Astrocyte (in vitro differentiated cells and primary cell): ENCODE results near the gene FBN2. TPM values are rescaled to one million over a fixed set of nuclear protein-coding genes. Genes with fewer than 3 reads are reported as not detected.
A peak's percentile ranks its signal among the peaks of the same experiment; 100 is the strongest.

Experiments
- DNase-seq: peaks from one replicate; pipeline ENCODE4 v3.0.0-alpha.2; 2010; ENCODE audit warnings: low read depth
- FAIRE-seq: peaks from 2 replicates; lab custom pipeline; 2011; peaks lifted over from hg19 to GRCh38; lab: Jason Lieb, UNC
- H2AFZ ChIP-seq: 2 replicates; pipeline ENCODE4 v1.6.0; 2012; ENCODE audit warnings: low read depth, low read length, inconsistent platforms
- H3K27ac ChIP-seq: 2 replicates; pipeline ENCODE4 v1.5.1; 2011; ENCODE audit warnings: low read depth, low read length, inconsistent platforms
- H3K27me3 ChIP-seq: 2 replicates; pipeline ENCODE4 v1.6.0; 2011; ENCODE audit warnings: low read length, inconsistent platforms; ENCODE audit not compliant: insufficient read depth
- H3K36me3 ChIP-seq: 2 replicates; pipeline ENCODE4 v1.5.1; 2011; ENCODE audit warnings: low read length, inconsistent platforms; ENCODE audit not compliant: insufficient read depth
- H3K4me1 ChIP-seq: 2 replicates; pipeline ENCODE4 v1.5.1; 2011; ENCODE audit warnings: low read length, inconsistent platforms; ENCODE audit not compliant: insufficient read depth
- H3K4me2 ChIP-seq: 2 replicates; pipeline ENCODE4 v1.6.0; 2012; ENCODE audit warnings: low read length, inconsistent platforms
- H3K4me3 ChIP-seq: 2 replicates; pipeline ENCODE4 v1.5.1; 2011; ENCODE audit warnings: low read depth, mild to moderate bottlenecking, low read length, inconsistent platforms; ENCODE audit not compliant: insufficient read depth
- H3K79me2 ChIP-seq: 2 replicates; pipeline ENCODE4 v1.6.0; 2012; ENCODE audit warnings: mild to moderate bottlenecking, low read length, inconsistent platforms; ENCODE audit not compliant: insufficient read depth
- H3K9ac ChIP-seq: 2 replicates; pipeline ENCODE4 v1.6.0; 2012; ENCODE audit warnings: mild to moderate bottlenecking, low read length, inconsistent platforms
- H3K9me3 ChIP-seq: 2 replicates; pipeline ENCODE4 v1.5.1; 2012; ENCODE audit warnings: low read depth, mild to moderate bottlenecking, low read length, inconsistent platforms; ENCODE audit not compliant: insufficient read depth
- H4K20me1 ChIP-seq: 2 replicates; pipeline ENCODE4 v1.6.0; 2012; ENCODE audit warnings: low read length, inconsistent platforms; ENCODE audit not compliant: insufficient read depth
- H3K27ac Mint-ChIP-seq: one replicate; pipeline ENCODE4 v1.8.0; 2021; ENCODE audit warnings: mild to moderate bottlenecking, mixed read lengths; ENCODE audit not compliant: unreplicated experiment
- H3K27me3 Mint-ChIP-seq: one replicate; pipeline ENCODE4 v1.8.0; 2021; ENCODE audit warnings: low read depth, mixed read lengths; ENCODE audit not compliant: unreplicated experiment
- H3K36me3 Mint-ChIP-seq: one replicate; pipeline ENCODE4 v1.8.0; 2021; ENCODE audit warnings: low read depth, mixed read lengths; ENCODE audit not compliant: unreplicated experiment
- H3K4me1 Mint-ChIP-seq: one replicate; pipeline ENCODE4 v1.8.0; 2021; ENCODE audit warnings: low read depth, mixed read lengths; ENCODE audit not compliant: unreplicated experiment
- H3K4me3 Mint-ChIP-seq: one replicate; pipeline ENCODE4 v1.8.0; 2021; ENCODE audit warnings: mild to moderate bottlenecking, moderate library complexity, mixed read lengths; ENCODE audit not compliant: unreplicated experiment
- H3K9me3 Mint-ChIP-seq: one replicate; pipeline ENCODE4 v1.8.0; 2021; ENCODE audit warnings: mild to moderate bottlenecking, mixed read lengths; ENCODE audit not compliant: unreplicated experiment
- EZH2 ChIP-seq: IDR thresholded peaks from 2 replicates; pipeline ENCODE4 v1.6.1; 2012; ENCODE audit warnings: mild to moderate bottlenecking, low read length, inconsistent platforms; ENCODE audit not compliant: insufficient read depth
- total RNA-seq: library from RNA; stranded (reverse); gene quantifications from 2 replicates; pipeline ENCODE4 v1.2.1, GENCODE V29; 2021
- TF ChIP-seq, protein P1 (sequence below): IDR thresholded peaks from 2 replicates; pipeline ENCODE4 v1.5.1; 2011; ENCODE audit warnings: low read depth, mild to moderate bottlenecking, inconsistent platforms, low read length, moderate library complexity; ENCODE audit not compliant: insufficient read depth

The FBN2 gene
- total RNA-seq, 1 donor from 2014 or later: 176 TPM

DNA sequence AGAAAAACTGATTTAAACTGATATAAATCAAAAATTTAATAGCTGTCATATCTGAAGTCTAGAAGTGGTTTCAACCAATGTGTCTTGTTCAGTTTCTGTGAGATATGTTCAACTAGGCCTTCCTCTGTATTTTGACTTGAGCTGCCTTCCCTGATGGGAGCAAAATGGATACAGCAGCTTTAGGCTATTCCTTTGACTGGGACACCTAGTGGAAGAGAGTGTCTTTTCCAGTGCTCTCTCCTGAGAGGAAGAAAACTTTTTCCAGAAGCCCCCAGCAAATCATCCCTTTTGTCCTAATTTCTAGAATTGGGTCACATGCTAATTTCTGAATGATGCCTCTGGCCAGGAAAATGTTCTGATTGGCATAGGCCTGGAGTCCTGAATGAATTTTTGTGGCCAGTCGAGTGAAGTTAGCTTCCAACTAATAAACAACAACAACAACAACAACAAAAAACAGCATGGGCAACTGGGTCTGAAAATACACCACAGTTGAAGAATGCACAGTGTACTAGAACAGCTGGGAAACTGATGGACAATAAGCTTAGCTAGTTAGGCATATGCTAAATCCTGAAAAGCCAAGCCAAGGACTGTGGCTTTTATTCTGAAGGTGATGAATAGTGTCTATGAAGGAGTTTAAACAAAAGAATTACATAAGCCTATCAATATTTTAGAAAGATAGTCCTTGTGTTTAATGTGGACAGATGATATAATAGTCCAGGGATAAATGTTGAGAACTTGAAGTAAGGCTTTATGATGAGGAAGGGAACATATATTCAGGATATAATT is 125.7 kb downstream of the FBN2 start:
- H3K27ac ChIP-seq: no peak overlapping the region
- peaks cover 11% of the 10 kb centered on the region for H3K4me1 ChIP-seq
- no peaks in the 10 kb centered on the region for H3K36me3 ChIP-seq
- H3K36me3 Mint-ChIP-seq: peaks cover 11% of the 10 kb centered on the region
- peaks cover 29% of the 10 kb centered on the region for H3K4me1 Mint-ChIP-seq
- no peak overlapping the region for H3K9ac ChIP-seq
- DNase-seq (peak; percentile 63), FAIRE-seq (no peak)
- no peaks in the 10 kb centered on the region for H3K27me3 ChIP-seq
- H3K27ac Mint-ChIP-seq: no peak overlapping the region
- H3K27me3 Mint-ChIP-seq: no peaks in the 10 kb centered on the region
- H3K4me2 ChIP-seq: no peak overlapping the region
- no peak for TF ChIP-seq EZH2
- TF ChIP-seq, protein P1, sequence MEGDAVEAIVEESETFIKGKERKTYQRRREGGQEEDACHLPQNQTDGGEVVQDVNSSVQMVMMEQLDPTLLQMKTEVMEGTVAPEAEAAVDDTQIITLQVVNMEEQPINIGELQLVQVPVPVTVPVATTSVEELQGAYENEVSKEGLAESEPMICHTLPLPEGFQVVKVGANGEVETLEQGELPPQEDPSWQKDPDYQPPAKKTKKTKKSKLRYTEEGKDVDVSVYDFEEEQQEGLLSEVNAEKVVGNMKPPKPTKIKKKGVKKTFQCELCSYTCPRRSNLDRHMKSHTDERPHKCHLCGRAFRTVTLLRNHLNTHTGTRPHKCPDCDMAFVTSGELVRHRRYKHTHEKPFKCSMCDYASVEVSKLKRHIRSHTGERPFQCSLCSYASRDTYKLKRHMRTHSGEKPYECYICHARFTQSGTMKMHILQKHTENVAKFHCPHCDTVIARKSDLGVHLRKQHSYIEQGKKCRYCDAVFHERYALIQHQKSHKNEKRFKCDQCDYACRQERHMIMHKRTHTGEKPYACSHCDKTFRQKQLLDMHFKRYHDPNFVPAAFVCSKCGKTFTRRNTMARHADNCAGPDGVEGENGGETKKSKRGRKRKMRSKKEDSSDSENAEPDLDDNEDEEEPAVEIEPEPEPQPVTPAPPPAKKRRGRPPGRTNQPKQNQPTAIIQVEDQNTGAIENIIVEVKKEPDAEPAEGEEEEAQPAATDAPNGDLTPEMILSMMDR: no peak
- no peak overlapping the region for H3K4me3 Mint-ChIP-seq
- no peaks in the 10 kb centered on the region for H4K20me1 ChIP-seq
- no peak overlapping the region for H2AFZ ChIP-seq
- no peak overlapping the region for H3K4me3 ChIP-seq
- H3K9me3 Mint-ChIP-seq: peaks cover 3% of the 10 kb centered on the region
- no peaks in the 10 kb centered on the region for H3K79me2 ChIP-seq
- H3K9me3 ChIP-seq: no peaks in the 10 kb centered on the region

DNA sequence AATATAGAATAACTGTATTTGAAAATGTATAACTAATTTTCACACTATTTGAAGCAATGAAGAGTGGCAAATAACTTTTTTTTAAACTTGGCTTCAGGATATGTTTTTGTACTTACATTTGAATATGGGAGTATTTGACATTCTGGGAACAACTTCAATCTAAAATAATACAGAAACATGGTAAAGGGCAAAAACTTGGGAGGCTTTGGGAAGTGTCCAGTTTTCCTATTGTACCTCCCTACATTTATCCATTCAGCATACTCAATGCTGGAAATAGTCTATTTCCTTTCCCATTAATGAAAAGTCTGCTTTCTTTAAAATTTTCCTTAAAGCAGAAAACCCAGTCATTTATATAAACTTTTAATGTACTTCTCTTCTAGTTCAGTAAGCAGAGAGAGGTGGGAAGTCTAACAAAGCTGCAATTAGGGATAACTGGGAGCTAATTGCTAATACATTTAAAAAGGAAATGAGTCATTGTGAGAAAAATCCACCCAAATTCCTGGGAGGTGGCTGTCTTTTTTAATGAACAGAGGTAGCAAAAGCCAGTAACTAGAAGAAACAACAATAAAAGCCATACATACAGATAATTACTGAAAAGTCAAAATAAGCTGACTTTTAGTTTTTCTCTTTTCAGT is 128.8 kb downstream of the FBN2 start:
- Histone ChIP-seq H3K9ac (no peak overlapping the region), H4K20me1 (no peaks in the 10 kb centered on the region), H3K79me2 (no peaks in the 10 kb centered on the region), H2AFZ (no peak overlapping the region), H3K4me3 (no peak overlapping the region), H3K9me3 (no peaks in the 10 kb centered on the region), H3K27me3 (no peaks in the 10 kb centered on the region), H3K4me2 (no peak overlapping the region), H3K4me1 (peaks cover 11% of the 10 kb centered on the region), H3K36me3 (no peaks in the 10 kb centered on the region), H3K27ac (peak overlapping the region; percentile 69)
- Mint-ChIP-seq H3K27ac (peak overlapping the region; percentile 88), H3K36me3 (peaks cover 29% of the 10 kb centered on the region), H3K4me1 (peaks cover 32% of the 10 kb centered on the region), H3K9me3 (no peaks in the 10 kb centered on the region), H3K27me3 (no peaks in the 10 kb centered on the region), H3K4me3 (no peak overlapping the region)
- peak; percentile 20 for DNase-seq
- TF ChIP-seq EZH2: no peak
- TF ChIP-seq, protein P1: no peak
- FAIRE-seq: no peak
